IMR-90 (cell line): ENCODE results near the gene CENPP. TPM values are rescaled to one million over a fixed set of nuclear protein-coding genes. Genes with fewer than 3 reads are reported as not detected.

Experiments used
- ATAC-seq: fragments of 200-7000 bp; cut with Tn5 transposase; 2 replicates; pipeline ENCODE4 v1.9.1; 2020; ENCODE audit warnings: low read depth, mild to moderate bottlenecking, moderate library complexity
- BruUV-seq: library from RNA; stranded (reverse); fragments of 400-500 nt; replicated peaks from 2 replicates; lab custom pipeline; 2021; lab: Mats Ljungman, UMichigan
- CTCF ChIA-PET: fragments of 300-600 bp; formaldehyde crosslinking; extraction: SDS; loops from one replicate; lab custom pipeline; 2021; ENCODE audit warnings: antibody characterized with exemption; lab: Yijun Ruan, JAX
- POLR2A ChIA-PET: fragments of 300-600 bp; sonication (Branson Sonifier 250); formaldehyde crosslinking; loops from one replicate; lab custom pipeline; 2022; ENCODE audit warnings: antibody characterized with exemption; ENCODE audit not compliant: unreplicated experiment; lab: Charles Lee
- DNase-seq: peaks from one replicate; pipeline ENCODE4 v3.0.0; 2013
- H2AFZ ChIP-seq: replicated peaks from 2 replicates; pipeline ENCODE3; 2013; ENCODE audit warnings: low read length, mild to moderate bottlenecking; ENCODE audit not compliant: poor library complexity
- H2AK5ac ChIP-seq: 2 replicates; pipeline ENCODE4 v1.6.1; 2013; ENCODE audit warnings: low read depth, low read length, inconsistent platforms
- H2AK9ac ChIP-seq: replicated peaks from 2 replicates; pipeline ENCODE3; 2013; ENCODE audit warnings: mild to moderate bottlenecking, low read depth, low read length, moderate library complexity; ENCODE audit not compliant: poor library complexity
- H2BK120ac ChIP-seq: 2 replicates; pipeline ENCODE4 v1.6.1; 2013; ENCODE audit warnings: low read depth, low read length, inconsistent platforms
- H2BK15ac ChIP-seq: 3 replicates; pipeline ENCODE4 v1.6.1; 2013; ENCODE audit warnings: low read depth, low read length, inconsistent platforms
- H2BK20ac ChIP-seq: 2 replicates; pipeline ENCODE4 v1.6.1; 2013; ENCODE audit warnings: low read depth, mild to moderate bottlenecking, inconsistent platforms, low read length, moderate library complexity
- H2BK5ac ChIP-seq: 2 replicates; pipeline ENCODE4 v1.6.1; 2013; ENCODE audit warnings: mild to moderate bottlenecking, low read depth, low read length, inconsistent platforms; ENCODE audit not compliant: poor library complexity, severe bottlenecking
- H3K14ac ChIP-seq: replicated peaks from 2 replicates; pipeline ENCODE4 v1.6.1; 2013; ENCODE audit warnings: low read depth, low read length, inconsistent platforms
- H3K18ac ChIP-seq: 2 replicates; pipeline ENCODE4 v1.6.1; 2013; ENCODE audit warnings: low read depth, low read length, control low read depth
- H3K23ac ChIP-seq: 2 replicates; pipeline ENCODE4 v1.6.1; 2013; ENCODE audit warnings: low read depth, low read length, inconsistent platforms
- H3K27ac ChIP-seq: 2 replicates; pipeline ENCODE4 v1.5.1; 2013; ENCODE audit warnings: mild to moderate bottlenecking, control low read depth, low read length; ENCODE audit not compliant: insufficient read depth
- H3K27me3 ChIP-seq: 2 replicates; pipeline ENCODE4 v1.6.1; 2013; ENCODE audit warnings: low read length; ENCODE audit not compliant: control insufficient read depth, insufficient read depth
- H3K36me3 ChIP-seq: 2 replicates; pipeline ENCODE4 v1.6.1; 2013; ENCODE audit warnings: low read length, mixed read lengths; ENCODE audit not compliant: control insufficient read depth, insufficient read depth
- H3K4ac ChIP-seq: 2 replicates; pipeline ENCODE4 v1.6.1; 2013; ENCODE audit warnings: low read depth, low read length, inconsistent platforms
- H3K4me1 ChIP-seq: 2 replicates; pipeline ENCODE4 v1.6.1; 2013; ENCODE audit warnings: low read length, mixed read lengths; ENCODE audit not compliant: control insufficient read depth, insufficient read depth
- H3K4me2 ChIP-seq: 2 replicates; pipeline ENCODE4 v1.6.1; 2013; ENCODE audit warnings: low read depth, mild to moderate bottlenecking, control low read depth, low read length, moderate library complexity
- H3K4me3 ChIP-seq: 2 replicates; pipeline ENCODE4 v1.5.1; 2013; ENCODE audit warnings: low read depth, mild to moderate bottlenecking, control low read depth, low read length, moderate library complexity; ENCODE audit not compliant: insufficient read depth
- H3K56ac ChIP-seq: 2 replicates; pipeline ENCODE4 v1.6.1; 2013; ENCODE audit warnings: low read length, inconsistent platforms; ENCODE audit not compliant: insufficient read depth; ENCODE audit errors: extremely low read depth
- H3K79me1 ChIP-seq, 2 experiments: 2 replicates each; pipeline ENCODE4 v1.6.1; 2013; ENCODE audit warnings: low read length in 2 of 2, inconsistent platforms in 1 of 2, low read depth in 1 of 2
- H3K9ac ChIP-seq: 2 replicates; pipeline ENCODE4 v1.6.1; 2013; ENCODE audit warnings: low read depth, low read length, control low read depth
- H3K9me1 ChIP-seq: 2 replicates; pipeline ENCODE4 v1.6.1; 2013; ENCODE audit warnings: low read length, inconsistent platforms; ENCODE audit not compliant: insufficient read depth
- H3K9me3 ChIP-seq: 2 replicates; pipeline ENCODE4 v1.6.1; 2013; ENCODE audit warnings: low read length; ENCODE audit not compliant: control insufficient read depth, insufficient read depth
- H4K20me1 ChIP-seq: 2 replicates; pipeline ENCODE4 v1.6.1; 2013; ENCODE audit warnings: low read length, inconsistent platforms; ENCODE audit not compliant: insufficient read depth
- H4K5ac ChIP-seq: 2 replicates; pipeline ENCODE4 v1.6.1; 2013; ENCODE audit warnings: mild to moderate bottlenecking, low read depth, low read length, control low read depth
- H4K8ac ChIP-seq, 2 experiments: 2 replicates each; pipeline ENCODE4 v1.6.1; 2013; ENCODE audit warnings: low read depth in 2 of 2, low read length in 2 of 2, control low read depth in 1 of 2, inconsistent platforms in 1 of 2
- H4K91ac ChIP-seq: 2 replicates; pipeline ENCODE4 v1.6.1; 2013; ENCODE audit warnings: low read depth, low read length, inconsistent platforms; ENCODE audit not compliant: insufficient read depth
- CHD1 ChIP-seq: IDR thresholded peaks from 2 replicates; pipeline ENCODE4 v1.6.1; 2012; ENCODE audit warnings: low read depth, low read length, improper control_type of control experiment
- NFE2L2 ChIP-seq: fragments of 150-350 bp; IDR thresholded peaks from 2 replicates; pipeline ENCODE4 v1.6.1; 2016; ENCODE audit warnings: low read depth, mild to moderate bottlenecking, low read length
- WGBS, 2 experiments: methylation state at CpG; one replicate each; pipeline versions ENCODE4 v1.1.5 to v1.1.7; 2013; ENCODE audit warnings: missing lambda C conversion rate in 2 of 2; ENCODE audit not compliant: insufficient read length in 1 of 2; ENCODE audit errors: extremely low coverage in 2 of 2; 5-methylcytosine and 5-hydroxymethylcytosine counted together
- dilution Hi-C: fragments of 300-500 bp; cut with HindIII; formaldehyde crosslinking; loops from one replicate; pipeline ENCODE4 v1.14.3; 2018; ENCODE audit warnings: low sequenced_read_pairs; ENCODE audit not compliant: unreplicated experiment
- in situ Hi-C: fragments of 300-500 bp; cut with MboI; formaldehyde crosslinking; loops from 3 replicates; pipeline ENCODE4 v1.14.3; 2019; ENCODE audit warnings: low sequenced_read_pairs, inconsistent platforms, mixed read lengths
- intact Hi-C: fragments of 100-400 bp; cut with micrococcal nuclease; formaldehyde crosslinking; loops from 2 replicates; pipeline ENCODE4 v1.10.0; 2022
- polyA plus RNA-seq, 3 experiments: library from polyadenylated mRNA; depleted of rRNA; stranded (reverse); fragments of >200 nt; gene quantifications; 2 replicates each; pipeline ENCODE4 v1.2.3, GENCODE V29; 2012; ENCODE audit warnings: low replicate concordance in 1 of 3
- total RNA-seq: library from RNA; depleted of rRNA; stranded (reverse); fragments of >200 nt; gene quantifications from 2 replicates; pipeline ENCODE4 v1.2.3, GENCODE V29; 2012

CENPP gene
- total and polyA plus RNA-seq, 2 of the 4 experiments (the other 2 are of a cell fraction) = 1.4 to 2.0 TPM

DNA sequence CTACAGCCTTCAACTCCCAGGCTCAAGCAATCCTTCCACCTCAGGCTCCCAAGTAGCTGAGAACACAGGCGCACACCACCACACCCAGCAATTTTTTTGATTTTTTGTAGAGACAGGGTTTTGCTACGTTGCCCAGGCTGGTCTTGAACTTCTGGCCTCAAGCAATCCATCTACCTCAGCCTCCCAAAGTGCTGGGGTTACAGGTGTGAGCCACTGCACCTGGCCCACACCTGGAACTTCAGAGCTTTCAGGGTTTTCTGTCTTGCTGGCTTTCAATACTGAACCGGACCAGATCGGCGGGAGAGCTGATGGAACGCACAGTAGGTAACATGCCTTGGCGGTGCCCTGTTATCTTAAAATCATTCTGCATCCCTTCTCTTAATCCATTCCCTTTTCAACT lies 313.4 kb downstream of the CENPP start:
- H3K4ac ChIP-seq = no peak overlapping the region
- H4K91ac ChIP-seq = no peak overlapping the region
- no peak overlapping the region for H3K27ac ChIP-seq
- H2AFZ ChIP-seq = no peak overlapping the region
- H4K20me1 ChIP-seq = no peaks in the 10 kb centered on the region
- H2BK15ac ChIP-seq = no peak overlapping the region
- BruUV-seq = no TSS peak
- H2AK9ac ChIP-seq = no peak overlapping the region
- no peak overlapping the region for H3K9ac ChIP-seq
- H2AK5ac ChIP-seq = no peak overlapping the region
- H3K9me3 ChIP-seq = no peaks in the 10 kb centered on the region
- no peak overlapping the region for H3K18ac ChIP-seq
- intact Hi-C loops (no loop called here), in situ Hi-C loops (loop anchor here (5.0 to 10.0 kb wide), 3 partner anchors 204 to 504 kb away; partner anchors contain the start of genes CENPP and NOL8), dilution Hi-C loops (no loop called here)
- no peak overlapping the region for H3K4me3 ChIP-seq
- no peak for ATAC-seq
- CTCF ChIA-PET = no interaction called here
- peaks cover 4 to 15% of the 10 kb centered on the region in 2 experiments for H3K79me1 ChIP-seq
- no peak for TF ChIP-seq NFE2L2
- no peak for TF ChIP-seq CHD1
- no peaks in the 10 kb centered on the region for H3K4me1 ChIP-seq
- no peak overlapping the region for H3K23ac ChIP-seq
- no peak overlapping the region for H3K56ac ChIP-seq
- no peak overlapping the region for H3K14ac ChIP-seq
- H2BK20ac ChIP-seq = no peak overlapping the region
- no peak overlapping the region for H2BK120ac ChIP-seq
- no CpG with 5 or more reads among the region's 7 CpGs for WGBS, 2 experiments
- no peak overlapping the region for H2BK5ac ChIP-seq
- POLR2A ChIA-PET = no interaction called here
- no peak overlapping the region for H4K5ac ChIP-seq
- no peak overlapping the region for H4K8ac ChIP-seq
- no peak for DNase-seq
- H3K36me3 ChIP-seq = peaks cover 62% of the 10 kb centered on the region
- no peak overlapping the region for H3K4me2 ChIP-seq
- H3K9me1 ChIP-seq = peaks cover 3% of the 10 kb centered on the region; the same call in 1 of the 2 replicates
- H3K27me3 ChIP-seq = no peaks in the 10 kb centered on the region
